ENCODE measurements around the gene CUL4A. TPM values are rescaled to one million over a fixed set of nuclear protein-coding genes. Genes with fewer than 3 reads are reported as not detected.
"Not testable (repeated sequence)": the region's sequence is repeated elsewhere in the genome, so short reads cannot be mapped to it uniquely, and the experiment has no call there.

Gene CUL4A
- polyA plus RNA-seq, 1 of the 3 experiments (the other 2 are of a cell fraction), result 51.2 TPM

DNA sequence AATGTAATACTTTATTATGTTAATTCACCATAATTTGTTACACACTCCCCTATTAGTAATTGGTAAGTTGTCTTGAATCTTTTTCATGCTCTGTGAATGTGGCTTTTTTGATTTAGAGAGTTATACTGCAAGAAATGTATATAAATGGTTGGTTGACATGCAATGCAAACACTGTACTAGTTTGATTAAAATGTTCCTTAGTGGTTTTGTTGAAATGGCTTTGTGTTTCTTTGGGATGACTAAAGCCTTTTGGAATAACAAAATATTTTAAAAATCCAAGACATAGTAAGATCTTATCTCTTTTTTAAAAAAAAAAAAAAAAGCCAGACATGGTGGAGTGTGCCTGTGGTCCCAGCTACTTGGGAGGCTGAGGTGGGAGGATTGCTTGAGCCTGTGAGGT, 98.1 kb downstream of the CUL4A start (continued):
- no peak for TF ChIP-seq MAX (IDR thresholded peaks at IDR 0.05; ENCODE audit: low read depth)

DNA sequence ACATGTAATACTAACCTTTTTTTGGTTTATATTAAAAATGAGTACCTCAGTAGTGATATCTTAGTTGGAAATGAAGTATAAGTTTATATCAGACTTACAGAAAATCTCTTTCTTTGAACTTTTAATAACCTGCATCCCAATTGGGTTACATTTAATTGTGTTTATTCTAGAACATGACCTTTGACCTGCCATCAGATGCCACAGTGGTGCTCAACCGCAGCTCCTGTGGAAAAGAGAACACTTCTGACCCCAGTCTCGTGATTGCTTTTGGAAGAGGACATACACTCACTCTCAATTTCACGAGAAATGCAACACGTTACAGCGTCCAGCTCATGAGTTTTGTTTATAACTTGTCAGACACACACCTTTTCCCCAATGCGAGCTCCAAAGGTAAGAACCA, 100.1 kb downstream of the CUL4A start:
- Histone ChIP-seq H3K9ac (no peak overlapping the region), H3K4me1 (ENCODE audit: control insufficient read depth in 1 of 2, insufficient read depth in 2 of 2, low read depth in 1 of 2, low read length in 1 of 2) (no peaks in the 10 kb centered on the region), H3F3A (replicated peaks; ENCODE audit: insufficient read depth) (peaks cover 8% of the 10 kb centered on the region), H3K36me3 (replicated peaks in 1 of 2; ENCODE audit: control insufficient read depth in 1 of 2, insufficient read depth in 2 of 2, low read length in 1 of 2) (peaks cover 26 to 28% of the 10 kb centered on the region in 2 experiments), H3K9me2 (no peaks in the 10 kb centered on the region), H3K27me3 (ENCODE audit: insufficient read depth) (no peaks in the 10 kb centered on the region), H4K20me1 (ENCODE audit: insufficient read depth) (peaks cover 41% of the 10 kb centered on the region), H3K9me3 (no peaks in the 10 kb centered on the region), H3K27ac (ENCODE audit: low read depth in 2 of 2, low read length in 1 of 2) (no peak overlapping the region), H3K4me3 (ENCODE audit: low read depth in 2 of 2, low read length in 1 of 2) (no peak overlapping the region), H2AFZ (ENCODE audit: low read depth) (no peak overlapping the region), H3K4me2 (no peak overlapping the region), H3K79me2 (ENCODE audit: insufficient read depth) (peaks cover 73% of the 10 kb centered on the region)
- DNase-seq, result no peak
- ChIA-PET POLR2A (no interaction called here), CTCF (interaction anchor here (0.7 to 1.1 kb wide), 2 partner anchors 19 to 207 kb away, joined by 3 read pairs; no protein-coding TSS in a partner anchor)
- TF ChIP-seq TEAD4 (IDR thresholded peaks at IDR 0.05; ENCODE audit: borderline replicate concordance, insufficient read depth), result no peak
- TF ChIP-seq YY1 (IDR thresholded peaks at IDR 0.05; ENCODE audit: low read depth), result no peak
- TF ChIP-seq NRF1 (IDR thresholded peaks at IDR 0.05; ENCODE audit: low read depth, low read length), result no peak
- TF ChIP-seq FOXJ3 (CRISPR knock-in tag; IDR thresholded peaks at IDR 0.05), result no peak
- TF ChIP-seq, protein P1, sequence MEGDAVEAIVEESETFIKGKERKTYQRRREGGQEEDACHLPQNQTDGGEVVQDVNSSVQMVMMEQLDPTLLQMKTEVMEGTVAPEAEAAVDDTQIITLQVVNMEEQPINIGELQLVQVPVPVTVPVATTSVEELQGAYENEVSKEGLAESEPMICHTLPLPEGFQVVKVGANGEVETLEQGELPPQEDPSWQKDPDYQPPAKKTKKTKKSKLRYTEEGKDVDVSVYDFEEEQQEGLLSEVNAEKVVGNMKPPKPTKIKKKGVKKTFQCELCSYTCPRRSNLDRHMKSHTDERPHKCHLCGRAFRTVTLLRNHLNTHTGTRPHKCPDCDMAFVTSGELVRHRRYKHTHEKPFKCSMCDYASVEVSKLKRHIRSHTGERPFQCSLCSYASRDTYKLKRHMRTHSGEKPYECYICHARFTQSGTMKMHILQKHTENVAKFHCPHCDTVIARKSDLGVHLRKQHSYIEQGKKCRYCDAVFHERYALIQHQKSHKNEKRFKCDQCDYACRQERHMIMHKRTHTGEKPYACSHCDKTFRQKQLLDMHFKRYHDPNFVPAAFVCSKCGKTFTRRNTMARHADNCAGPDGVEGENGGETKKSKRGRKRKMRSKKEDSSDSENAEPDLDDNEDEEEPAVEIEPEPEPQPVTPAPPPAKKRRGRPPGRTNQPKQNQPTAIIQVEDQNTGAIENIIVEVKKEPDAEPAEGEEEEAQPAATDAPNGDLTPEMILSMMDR (IDR thresholded peaks at IDR 0.05), result no peak
- TF ChIP-seq MEF2A (IDR thresholded peaks at IDR 0.05; ENCODE audit: borderline replicate concordance, low read depth), result no peak
- TF ChIP-seq EP300 (IDR thresholded peaks at IDR 0.05; ENCODE audit: borderline replicate concordance in 1 of 2, low read depth in 1 of 2, low read length in 1 of 2), result no peak
- no peak for TF ChIP-seq POLR2AphosphoS5 (IDR thresholded peaks at IDR 0.05; ENCODE audit: low read depth, low read length)
- TF ChIP-seq FOXM1 (IDR thresholded peaks at IDR 0.05; ENCODE audit: low read depth), result no peak
- TF ChIP-seq EZH2phosphoT487 (IDR thresholded peaks at IDR 0.05; ENCODE audit: borderline replicate concordance, low read depth), result no peak
- TF ChIP-seq, protein P2, sequence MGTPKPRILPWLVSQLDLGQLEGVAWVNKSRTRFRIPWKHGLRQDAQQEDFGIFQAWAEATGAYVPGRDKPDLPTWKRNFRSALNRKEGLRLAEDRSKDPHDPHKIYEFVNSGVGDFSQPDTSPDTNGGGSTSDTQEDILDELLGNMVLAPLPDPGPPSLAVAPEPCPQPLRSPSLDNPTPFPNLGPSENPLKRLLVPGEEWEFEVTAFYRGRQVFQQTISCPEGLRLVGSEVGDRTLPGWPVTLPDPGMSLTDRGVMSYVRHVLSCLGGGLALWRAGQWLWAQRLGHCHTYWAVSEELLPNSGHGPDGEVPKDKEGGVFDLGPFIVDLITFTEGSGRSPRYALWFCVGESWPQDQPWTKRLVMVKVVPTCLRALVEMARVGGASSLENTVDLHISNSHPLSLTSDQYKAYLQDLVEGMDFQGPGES (IDR thresholded peaks at IDR 0.05; ENCODE audit: low read depth, low read length), result no peak
- TF ChIP-seq TCF12 (IDR thresholded peaks at IDR 0.05), result no peak
- 90% methylated on average over 6 of the region's 6 CpGs for WGBS (ENCODE audit: low lambda C conversion rate)

GRCh38 chr13:113314112-113314511, 104.7 kb downstream of the CUL4A start:
- CTCF ChIA-PET; H2AFZ ChIP-seq (ENCODE audit: low read depth): not testable (repeated sequence)
- peaks cover 34% of the 10 kb centered on the region for H3K79me2 ChIP-seq (ENCODE audit: insufficient read depth)

DNA sequence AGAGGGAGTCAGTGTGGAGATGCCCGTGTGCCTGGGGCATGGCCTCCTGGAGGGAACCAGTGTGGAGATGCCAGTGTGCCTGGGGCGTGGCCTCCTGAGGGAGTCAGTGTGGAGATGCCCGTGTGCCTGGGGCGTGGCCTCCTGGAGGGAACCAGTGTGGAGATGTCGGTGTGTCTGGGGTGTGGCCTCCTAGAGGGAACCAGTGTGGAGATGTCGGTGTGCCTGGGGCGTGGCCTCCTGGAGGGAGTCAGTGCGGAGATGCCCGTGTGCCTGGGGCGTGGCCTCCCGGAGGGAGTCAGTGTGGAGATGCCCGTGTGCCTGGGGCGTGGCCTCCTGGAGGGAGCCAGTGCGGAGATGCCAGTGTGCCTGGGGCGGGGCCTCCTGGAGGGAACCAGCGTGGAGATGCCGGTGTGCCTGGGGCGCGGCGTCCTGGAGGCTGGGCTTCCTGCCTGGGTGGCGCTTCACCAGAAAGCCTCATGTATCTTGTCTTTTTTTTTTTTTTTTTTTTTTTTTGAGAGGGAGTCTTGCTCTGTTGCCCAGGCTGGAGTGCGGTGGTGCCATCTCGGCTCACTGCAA, 105.6 kb downstream of the CUL4A start:
- POLR2A ChIA-PET; DNase-seq; CTCF ChIA-PET; H3K9me2 ChIP-seq; H3K9ac ChIP-seq; H3F3A ChIP-seq (replicated peaks; ENCODE audit: insufficient read depth); H4K20me1 ChIP-seq (ENCODE audit: insufficient read depth); H3K4me2 ChIP-seq; H3K4me3 ChIP-seq (ENCODE audit: low read depth in 2 of 2, low read length in 1 of 2); H2AFZ ChIP-seq (ENCODE audit: low read depth); H3K9me3 ChIP-seq; H3K27me3 ChIP-seq (ENCODE audit: insufficient read depth); H3K4me1 ChIP-seq (ENCODE audit: control insufficient read depth in 1 of 2, insufficient read depth in 2 of 2, low read depth in 1 of 2, low read length in 1 of 2); H3K27ac ChIP-seq (ENCODE audit: low read depth in 2 of 2, low read length in 1 of 2): not testable (repeated sequence)
- H3K36me3 ChIP-seq (replicated peaks in 1 of 2; ENCODE audit: control insufficient read depth in 1 of 2, insufficient read depth in 2 of 2, low read length in 1 of 2), result peaks cover 14 to 41% of the 10 kb centered on the region in 2 experiments
- WGBS (ENCODE audit: low lambda C conversion rate), result 84% methylated on average over 18 of the region's 23 CpGs
- H3K79me2 ChIP-seq (ENCODE audit: insufficient read depth), result peaks cover 25% of the 10 kb centered on the region

More at GRCh38 chr13:113314112-113314511, 104.7 kb downstream of the CUL4A start:
- H3K9ac ChIP-seq; H3K27ac ChIP-seq (ENCODE audit: low read depth in 2 of 2, low read length in 1 of 2); H3K9me2 ChIP-seq; H3K4me3 ChIP-seq (ENCODE audit: low read depth in 2 of 2, low read length in 1 of 2); H3K9me3 ChIP-seq; H3K4me1 ChIP-seq (ENCODE audit: control insufficient read depth in 1 of 2, insufficient read depth in 2 of 2, low read depth in 1 of 2, low read length in 1 of 2); H3F3A ChIP-seq (replicated peaks; ENCODE audit: insufficient read depth); DNase-seq; POLR2A ChIA-PET; H3K4me2 ChIP-seq; H4K20me1 ChIP-seq (ENCODE audit: insufficient read depth); H3K27me3 ChIP-seq (ENCODE audit: insufficient read depth): not testable (repeated sequence)
- WGBS (ENCODE audit: low lambda C conversion rate), result 82% methylated on average over 16 of the region's 20 CpGs
- peaks cover 21 to 35% of the 10 kb centered on the region in 2 experiments for H3K36me3 ChIP-seq (replicated peaks in 1 of 2; ENCODE audit: control insufficient read depth in 1 of 2, insufficient read depth in 2 of 2, low read length in 1 of 2)
